ENCODE data around the gene MT1B. TPM values are rescaled to one million over a fixed set of nuclear protein-coding genes. Genes with fewer than 3 reads are reported as not detected.

The MT1B gene
- total and polyA plus RNA-seq, 2 of the 4 experiments (the other 2 are of a cell fraction), result not detected

DNA sequence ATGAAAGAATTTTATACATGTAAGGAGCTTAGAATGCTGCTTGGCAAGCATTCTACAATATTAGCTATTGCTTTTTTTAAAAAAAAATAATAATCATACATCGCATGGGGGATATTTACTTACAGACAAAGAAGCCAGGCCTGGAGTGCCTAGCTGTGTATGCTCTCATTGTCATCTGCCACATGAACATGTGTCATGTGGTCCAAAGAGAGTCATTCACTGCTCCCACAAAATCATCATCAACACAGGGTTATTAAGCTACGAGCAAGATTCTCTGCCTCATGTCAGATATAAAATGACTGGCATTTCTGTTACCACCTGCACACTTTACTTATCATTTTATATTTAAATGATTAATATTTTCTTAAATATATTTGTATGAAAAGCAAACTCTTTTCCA lies 28.0 kb upstream of the MT1B start:
- dilution Hi-C loops (cut with HindIII; ENCODE audit: low sequenced_read_pairs, unreplicated experiment) (no loop called here), intact Hi-C loops (cut with micrococcal nuclease) (no loop called here), in situ Hi-C loops (cut with MboI; ENCODE audit: low sequenced_read_pairs) (no loop called here)
- no peak overlapping the region for H3K9ac ChIP-seq (ENCODE audit: low read depth, low read length)
- BruUV-seq (replicated peaks), result no TSS peak
- no peak overlapping the region for H3K4ac ChIP-seq (ENCODE audit: low read depth, low read length)
- TF ChIP-seq MAZ (IDR thresholded peaks at IDR 0.05; ENCODE audit: borderline replicate concordance, low read depth, low read length) (no peak), NFE2L2 (IDR thresholded peaks at IDR 0.05; ENCODE audit: low read depth, low read length) (no peak), FOS (IDR thresholded peaks at IDR 0.05; ENCODE audit: low read depth, low read length) (no peak), POLR2A (IDR thresholded peaks at IDR 0.05; ENCODE audit: low read depth, low read length) (no peak), BHLHE40 (IDR thresholded peaks at IDR 0.05; ENCODE audit: low read depth, low read length) (no peak), CEBPB (IDR thresholded peaks at IDR 0.05; ENCODE audit: low read depth, low read length) (no peak), USF2 (IDR thresholded peaks at IDR 0.05; ENCODE audit: low read depth, low read length) (no peak), CTCF (conservative IDR thresholded peaks at IDR 0.05; ENCODE audit: low read depth, low read length) (no peak), MAFK (IDR thresholded peaks at IDR 0.05; ENCODE audit: low read depth, low read length) (no peak), SMC3 (IDR thresholded peaks at IDR 0.05; ENCODE audit: low read depth, low read length) (no peak), CHD1 (IDR thresholded peaks at IDR 0.05; ENCODE audit: low read depth, low read length) (no peak)
- peaks cover 3 to 13% of the 10 kb centered on the region in 2 experiments; a peak in 3 of 4 replicates for H3K79me1 ChIP-seq (ENCODE audit: low read depth in 1 of 2, low read length in 2 of 2)
- H2BK15ac ChIP-seq (ENCODE audit: low read depth, low read length), result no peak overlapping the region
- H3K18ac ChIP-seq (ENCODE audit: low read depth, low read length), result no peak overlapping the region
- no peak overlapping the region for H2AK5ac ChIP-seq (ENCODE audit: low read depth, low read length)
- H4K20me1 ChIP-seq (ENCODE audit: insufficient read depth, low read length), result no peaks in the 10 kb centered on the region
- no peak overlapping the region for H3K23ac ChIP-seq (ENCODE audit: low read depth, low read length)
- H4K5ac ChIP-seq (ENCODE audit: low read depth, low read length), result no peak overlapping the region
- H3K4me1 ChIP-seq (ENCODE audit: control insufficient read depth, insufficient read depth, low read length), result peaks cover 17% of the 10 kb centered on the region
- H2BK5ac ChIP-seq (ENCODE audit: low read depth, low read length, poor library complexity, severe bottlenecking), result no peak overlapping the region
- H3K9me3 ChIP-seq (ENCODE audit: control insufficient read depth, insufficient read depth, low read length), result no peaks in the 10 kb centered on the region
- no peak overlapping the region for H3K56ac ChIP-seq (ENCODE audit: extremely low read depth, insufficient read depth, low read length)
- no peak overlapping the region for H3K14ac ChIP-seq (replicated peaks; ENCODE audit: low read depth, low read length)
- no CpG with 5 or more reads among the region's 2 CpGs for WGBS, 2 experiments (ENCODE audit: extremely low coverage in 2 of 2, insufficient read length in 1 of 2)
- no peak overlapping the region for H3K4me2 ChIP-seq (ENCODE audit: low read depth, low read length)
- H4K8ac ChIP-seq (ENCODE audit: low read depth in 2 of 2, low read length in 2 of 2), result no peak overlapping the region
- H3K27ac ChIP-seq (ENCODE audit: insufficient read depth, low read length), result no peak overlapping the region
- no peak overlapping the region for H2AK9ac ChIP-seq (replicated peaks; ENCODE audit: low read depth, low read length, poor library complexity)
- no peak overlapping the region for H2BK20ac ChIP-seq (ENCODE audit: low read depth, low read length)
- ChIA-PET CTCF (no interaction called here), POLR2A (ENCODE audit: unreplicated experiment) (no interaction called here)
- H2BK120ac ChIP-seq (ENCODE audit: low read depth, low read length), result no peak overlapping the region
- H3K9me1 ChIP-seq (ENCODE audit: insufficient read depth, low read length), result peaks cover 8% of the 10 kb centered on the region; the same call in 1 of the 2 replicates
- H3K4me3 ChIP-seq (ENCODE audit: insufficient read depth, low read depth, low read length), result no peak overlapping the region
- H3K27me3 ChIP-seq (ENCODE audit: control insufficient read depth, insufficient read depth, low read length), result no peaks in the 10 kb centered on the region
- no peak overlapping the region for H2AFZ ChIP-seq (replicated peaks; ENCODE audit: low read length, poor library complexity)
- no peaks in the 10 kb centered on the region for H3K36me3 ChIP-seq (ENCODE audit: control insufficient read depth, insufficient read depth, low read length)
- DNase-seq, result no peak
- no peak overlapping the region for H4K91ac ChIP-seq (ENCODE audit: insufficient read depth, low read depth, low read length)
- ATAC-seq (ENCODE audit: low read depth), result no peak

Measured in IMR-90 (cell line).